SK-N-SH (cell line): Measurements from ENCODE around the gene PARP16. TPM values are rescaled to one million over a fixed set of nuclear protein-coding genes. Genes with fewer than 3 reads are reported as not detected.

Experiments used
- CTCF ChIA-PET: fragments of 300-600, 350-600 bp; formaldehyde crosslinking; extraction: SDS; loops from one replicate; lab custom pipeline; 2021; lab: Yijun Ruan, JAX
- POLR2A ChIA-PET: fragments of 350-600 bp; sonication (Branson Sonifier 250); formaldehyde crosslinking; extraction: SDS; loops from one replicate; lab custom pipeline; 2020; ENCODE audit warnings: antibody characterized with exemption, inconsistent platforms; lab: Yijun Ruan, JAX
- DNase-seq: peaks from one replicate; pipeline ENCODE4 v3.0.0; 2012
- H2AFZ ChIP-seq: fragments of 200-600 bp; sonication (generic); 2 replicates; pipeline ENCODE4 v1.8.1; 2016; ENCODE audit warnings: antibody characterized with exemption, mild to moderate bottlenecking, low read depth
- H3F3A ChIP-seq: fragments of 200-600 bp; sonication (generic); replicated peaks from 2 replicates; pipeline ENCODE3; 2016; ENCODE audit warnings: antibody characterized with exemption, mild to moderate bottlenecking; ENCODE audit not compliant: insufficient read depth
- H3K27ac ChIP-seq, 2 experiments: fragments of 200-500 bp in 1 of 2; fragments of 200-600 bp in 1 of 2; sonication (Bioruptor generic) in 1 of 2; sonication (generic), shearing (Covaris generic) in 1 of 2; 2 replicates each; pipeline versions ENCODE4 v1.5.1 to v1.6.1; 2014 to 2016; ENCODE audit warnings: low read depth in 2 of 2, inconsistent platforms in 1 of 2, low read length in 1 of 2, mild to moderate bottlenecking in 1 of 2, mixed read lengths in 1 of 2
- H3K27me3 ChIP-seq: fragments of 200-600 bp; sonication (generic), shearing (Covaris generic); 2 replicates; pipeline ENCODE4 v1.6.1; 2016; ENCODE audit warnings: mixed run types; ENCODE audit not compliant: insufficient read depth
- H3K36me3 ChIP-seq, 2 experiments: fragments of 200-500 bp in 1 of 2; fragments of 200-600 bp in 1 of 2; sonication (Bioruptor generic) in 1 of 2; sonication (generic) in 1 of 2; replicated peaks in 1 of 2; 2 replicates each; pipeline versions ENCODE3 to v1.5.1; 2014 to 2016; ENCODE audit warnings: low read length in 1 of 2, mild to moderate bottlenecking in 1 of 2; ENCODE audit not compliant: insufficient read depth in 2 of 2, control insufficient read depth in 1 of 2
- H3K4me1 ChIP-seq, 2 experiments: fragments of 200-500 bp in 1 of 2; fragments of 200-600 bp in 1 of 2; sonication (Bioruptor generic) in 1 of 2; sonication (generic), shearing (Covaris generic) in 1 of 2; 2 replicates each; pipeline versions ENCODE4 v1.5.1 to v1.6.1; 2014 to 2016; ENCODE audit warnings: low read depth in 1 of 2, low read length in 1 of 2, mixed run types in 1 of 2; ENCODE audit not compliant: insufficient read depth in 2 of 2, control insufficient read depth in 1 of 2
- H3K4me2 ChIP-seq: fragments of 200-600 bp; sonication (generic), shearing (Covaris generic); 2 replicates; pipeline ENCODE4 v1.6.1; 2017; ENCODE audit warnings: mixed run types
- H3K4me3 ChIP-seq, 2 experiments: fragments of 200-500 bp in 1 of 2; fragments of 200-600 bp in 1 of 2; sonication (Bioruptor generic) in 1 of 2; sonication (generic), shearing (Covaris generic) in 1 of 2; 2 replicates each; pipeline versions ENCODE4 v1.5.1 to v1.8.1; 2014 to 2016; ENCODE audit warnings: low read depth in 2 of 2, inconsistent platforms in 1 of 2, low read length in 1 of 2, mild to moderate bottlenecking in 1 of 2, mixed read lengths in 1 of 2, moderate library complexity in 1 of 2
- H3K79me2 ChIP-seq: fragments of 200-600 bp; sonication (generic); 2 replicates; pipeline ENCODE4 v1.8.1; 2017; ENCODE audit warnings: mild to moderate bottlenecking; ENCODE audit not compliant: insufficient read depth
- H3K9ac ChIP-seq: fragments of 200-600 bp; sonication (generic); 2 replicates; pipeline ENCODE4 v1.6.1; 2017; ENCODE audit warnings: mixed run types
- H3K9me2 ChIP-seq: fragments of 200-600 bp; sonication (generic); 2 replicates; pipeline ENCODE4 v1.6.1; 2017; ENCODE audit warnings: mixed run types
- H3K9me3 ChIP-seq: fragments of 200-600 bp; sonication (generic); 2 replicates; pipeline ENCODE4 v1.6.1; 2017; ENCODE audit warnings: mixed run types, mild to moderate bottlenecking, moderate library complexity
- H4K20me1 ChIP-seq: fragments of 200-600 bp; sonication (generic); 2 replicates; pipeline ENCODE4 v1.6.1; 2017; ENCODE audit warnings: mild to moderate bottlenecking, mixed run types; ENCODE audit not compliant: insufficient read depth
- EP300 ChIP-seq, 2 experiments: IDR thresholded peaks; 2 replicates each; pipeline versions ENCODE4 v1.4.0 to v1.6.1; 2012; ENCODE audit warnings: borderline replicate concordance in 1 of 2, low read depth in 1 of 2, low read length in 1 of 2
- EZH2phosphoT487 ChIP-seq: fragments of 200-600 bp; sonication (generic); IDR thresholded peaks from 2 replicates; pipeline ENCODE4 v1.6.1; 2017; ENCODE audit warnings: low read depth, mixed run types, mild to moderate bottlenecking, antibody characterized with exemption, moderate library complexity, borderline replicate concordance
- FOSL2 ChIP-seq: IDR thresholded peaks from 2 replicates; pipeline ENCODE4 v1.4.0; 2012; ENCODE audit warnings: low read depth, mild to moderate bottlenecking, moderate library complexity, borderline replicate concordance
- FOXM1 ChIP-seq: IDR thresholded peaks from 2 replicates; pipeline ENCODE4 v1.4.0; 2012; ENCODE audit warnings: low read depth, mild to moderate bottlenecking
- GABPA ChIP-seq: IDR thresholded peaks from 2 replicates; pipeline ENCODE4 v1.4.0; 2012; ENCODE audit warnings: low read depth, mild to moderate bottlenecking
- MXI1 ChIP-seq: IDR thresholded peaks from 2 replicates; pipeline ENCODE4 v1.6.1; 2012; ENCODE audit warnings: mild to moderate bottlenecking, low read depth, low read length, improper control_type of control experiment
- RAD21 ChIP-seq: IDR thresholded peaks from 2 replicates; pipeline ENCODE4 v1.6.1; 2012; ENCODE audit warnings: mild to moderate bottlenecking, low read length
- RFX5 ChIP-seq: IDR thresholded peaks from 2 replicates; pipeline ENCODE4 v1.6.1; 2012; ENCODE audit warnings: mild to moderate bottlenecking, improper control_type of control experiment, low read length
- TEAD4 ChIP-seq: IDR thresholded peaks from 2 replicates; pipeline ENCODE4 v1.4.0; 2012; ENCODE audit warnings: mild to moderate bottlenecking, borderline replicate concordance; ENCODE audit not compliant: insufficient read depth
- YY1 ChIP-seq: IDR thresholded peaks from 2 replicates; pipeline ENCODE4 v1.4.0; 2012; ENCODE audit warnings: low read depth, mild to moderate bottlenecking
- WGBS: methylation state at CpG from one replicate; pipeline ENCODE4 v1.1.6; 2017; ENCODE audit warnings: low lambda C conversion rate; 5-methylcytosine and 5-hydroxymethylcytosine counted together
- polyA plus RNA-seq, 3 experiments: library from polyadenylated mRNA; depleted of rRNA; stranded (reverse); fragments of >200 nt; gene quantifications; 2 replicates each; pipeline ENCODE4 v1.2.3, GENCODE V29; 2012
- TF ChIP-seq, protein P1 (sequence below): IDR thresholded peaks from 2 replicates; pipeline ENCODE4 v1.4.0; 2012; ENCODE audit warnings: low read depth
- TF ChIP-seq, protein P2 (sequence below): IDR thresholded peaks from 2 replicates; pipeline ENCODE4 v1.4.0; 2012; ENCODE audit warnings: low read depth, borderline replicate concordance
- TF ChIP-seq, protein P3 (sequence below): IDR thresholded peaks from 2 replicates; pipeline ENCODE4 v1.4.0; 2012; ENCODE audit warnings: low read depth, borderline replicate concordance

Gene PARP16
- polyA plus RNA-seq, 1 of the 3 experiments (the other 2 are of a cell fraction) = 6.3 TPM

DNA sequence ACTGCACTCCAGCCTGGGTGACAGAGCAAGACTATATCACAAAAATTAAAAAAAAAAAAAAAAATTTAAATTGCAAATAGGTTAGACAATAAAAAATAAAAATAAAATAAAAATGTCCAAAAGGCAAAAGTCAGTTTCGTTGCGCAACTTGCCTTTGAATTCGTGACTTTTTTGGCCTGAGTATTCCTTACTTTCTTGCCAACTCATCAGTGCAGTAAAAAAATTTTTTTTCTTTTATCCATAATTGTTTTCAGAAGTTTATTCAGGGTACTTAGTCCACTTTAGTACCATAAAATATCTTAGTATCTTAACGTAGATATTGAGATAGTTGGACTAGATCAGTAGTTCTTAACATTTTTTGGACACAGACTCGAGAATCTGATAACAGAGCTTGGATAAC, 53.0 kb downstream of the PARP16 start:
- ChIA-PET CTCF (interaction anchor here (1.1 to 1.5 kb wide), 2 partner anchors 12 to 36 kb away, joined by 3 read pairs; no protein-coding TSS in a partner anchor), POLR2A (no interaction called here)

DNA sequence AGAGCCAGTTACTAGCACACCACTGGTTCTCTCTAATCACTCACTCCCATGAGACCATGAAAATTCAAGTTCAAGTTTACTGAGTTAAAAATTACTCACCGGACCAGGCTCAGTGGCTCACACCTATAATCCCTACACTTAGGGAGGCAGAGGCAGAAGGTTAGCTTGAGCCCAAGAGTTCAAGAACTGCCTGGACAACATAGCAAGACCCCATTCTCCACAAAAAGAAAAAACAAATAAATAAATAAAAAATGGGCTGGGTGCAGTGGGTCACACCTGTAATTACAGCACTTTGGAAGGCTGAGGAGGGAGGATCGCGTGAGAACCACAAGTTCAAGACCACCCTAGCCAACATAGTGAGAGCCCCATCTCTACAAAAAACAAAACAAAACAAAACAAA, 54.2 kb downstream of the PARP16 start:
- no peaks in the 10 kb centered on the region for H4K20me1 ChIP-seq
- no peaks in the 10 kb centered on the region for H3K4me1 ChIP-seq
- H3K4me3 ChIP-seq = no peak overlapping the region
- no peaks in the 10 kb centered on the region for H3K9me2 ChIP-seq
- WGBS = 95% methylated on average over 3 of the region's 3 CpGs
- no peaks in the 10 kb centered on the region for H3K79me2 ChIP-seq
- no peak overlapping the region for H3K4me2 ChIP-seq
- H3K9me3 ChIP-seq = no peaks in the 10 kb centered on the region
- H3F3A ChIP-seq = no peaks in the 10 kb centered on the region
- no peak overlapping the region for H3K9ac ChIP-seq
- no peaks in the 10 kb centered on the region for H3K36me3 ChIP-seq
- no peaks in the 10 kb centered on the region for H3K27me3 ChIP-seq
- no peak for DNase-seq
- ChIA-PET CTCF (no interaction called here), POLR2A (no interaction called here)
- no peak overlapping the region for H2AFZ ChIP-seq
- no peak overlapping the region for H3K27ac ChIP-seq
- no peak for TF ChIP-seq TEAD4
- no peak for TF ChIP-seq EP300 (IDR thresholded peaks at IDR 0.05; ENCODE audit: borderline replicate concordance in 1 of 2, low read depth in 1 of 2, low read length in 1 of 2)
- no peak for TF ChIP-seq GABPA
- no peak for TF ChIP-seq EZH2phosphoT487
- no peak for TF ChIP-seq FOXM1
- TF ChIP-seq, all 33 proteins: peak for 0

More for the DNA sequence above, 53.0 kb downstream of the PARP16 start:
- no peaks in the 10 kb centered on the region for H3K79me2 ChIP-seq
- DNase-seq = no peak
- H3K36me3 ChIP-seq = no peaks in the 10 kb centered on the region
- H3K27me3 ChIP-seq = no peaks in the 10 kb centered on the region
- no peaks in the 10 kb centered on the region for H3F3A ChIP-seq
- no peaks in the 10 kb centered on the region for H3K9me3 ChIP-seq
- H3K27ac ChIP-seq = no peak overlapping the region
- H3K4me1 ChIP-seq = no peaks in the 10 kb centered on the region
- no peak overlapping the region for H3K9ac ChIP-seq
- H4K20me1 ChIP-seq = no peaks in the 10 kb centered on the region
- H3K9me2 ChIP-seq = no peaks in the 10 kb centered on the region
- no peak for TF ChIP-seq EP300 (IDR thresholded peaks at IDR 0.05; ENCODE audit: borderline replicate concordance in 1 of 2, low read depth in 1 of 2, low read length in 1 of 2)
- no peak for TF ChIP-seq TEAD4
- TF ChIP-seq RFX5 = no peak
- TF ChIP-seq, protein P1, sequence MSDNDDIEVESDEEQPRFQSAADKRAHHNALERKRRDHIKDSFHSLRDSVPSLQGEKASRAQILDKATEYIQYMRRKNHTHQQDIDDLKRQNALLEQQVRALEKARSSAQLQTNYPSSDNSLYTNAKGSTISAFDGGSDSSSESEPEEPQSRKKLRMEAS = no peak
- no peak for TF ChIP-seq MXI1
- TF ChIP-seq, protein P2, sequence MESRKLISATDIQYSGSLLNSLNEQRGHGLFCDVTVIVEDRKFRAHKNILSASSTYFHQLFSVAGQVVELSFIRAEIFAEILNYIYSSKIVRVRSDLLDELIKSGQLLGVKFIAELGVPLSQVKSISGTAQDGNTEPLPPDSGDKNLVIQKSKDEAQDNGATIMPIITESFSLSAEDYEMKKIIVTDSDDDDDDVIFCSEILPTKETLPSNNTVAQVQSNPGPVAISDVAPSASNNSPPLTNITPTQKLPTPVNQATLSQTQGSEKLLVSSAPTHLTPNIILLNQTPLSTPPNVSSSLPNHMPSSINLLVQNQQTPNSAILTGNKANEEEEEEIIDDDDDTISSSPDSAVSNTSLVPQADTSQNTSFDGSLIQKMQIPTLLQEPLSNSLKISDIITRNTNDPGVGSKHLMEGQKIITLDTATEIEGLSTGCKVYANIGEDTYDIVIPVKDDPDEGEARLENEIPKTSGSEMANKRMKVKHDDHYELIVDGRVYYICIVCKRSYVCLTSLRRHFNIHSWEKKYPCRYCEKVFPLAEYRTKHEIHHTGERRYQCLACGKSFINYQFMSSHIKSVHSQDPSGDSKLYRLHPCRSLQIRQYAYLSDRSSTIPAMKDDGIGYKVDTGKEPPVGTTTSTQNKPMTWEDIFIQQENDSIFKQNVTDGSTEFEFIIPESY = no peak
- no peak for TF ChIP-seq RAD21
- no peak for TF ChIP-seq YY1
- TF ChIP-seq FOSL2 = no peak
- TF ChIP-seq, protein P3, sequence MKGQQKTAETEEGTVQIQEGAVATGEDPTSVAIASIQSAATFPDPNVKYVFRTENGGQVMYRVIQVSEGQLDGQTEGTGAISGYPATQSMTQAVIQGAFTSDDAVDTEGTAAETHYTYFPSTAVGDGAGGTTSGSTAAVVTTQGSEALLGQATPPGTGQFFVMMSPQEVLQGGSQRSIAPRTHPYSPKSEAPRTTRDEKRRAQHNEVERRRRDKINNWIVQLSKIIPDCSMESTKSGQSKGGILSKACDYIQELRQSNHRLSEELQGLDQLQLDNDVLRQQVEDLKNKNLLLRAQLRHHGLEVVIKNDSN = no peak
- H3K4me3 ChIP-seq = no peak overlapping the region
- H2AFZ ChIP-seq = no peak overlapping the region
- H3K4me2 ChIP-seq = no peak overlapping the region
- WGBS = 83% methylated on average over 5 of the region's 5 CpGs
